Effector CD8-positive, alpha-beta T cell (primary cell): Measurements from ENCODE around the gene CNTN5.

Experiments used
- DNase-seq: peaks from one replicate; lab custom pipeline; 2025; lab: John Stamatoyannopoulos, UW

Gene CNTN5

GRCh38 chr11:100328626-100329340 is 1308.0 kb downstream of the CNTN5 start:
- no peak for DNase-seq

- no peak for DNase-seq
Observed at GRCh38 chr11:100329352-100329751, 1308.6 kb downstream of the CNTN5 start.

GRCh38 chr11:100336873-100337272 is 1316.1 kb downstream of the CNTN5 start:
- DNase-seq, result no peak

- DNase-seq, result no peak
Observed at GRCh38 chr11:100338144-100338840, 1317.5 kb downstream of the CNTN5 start.

GRCh38 chr11:100340466-100341319 is 1319.9 kb downstream of the CNTN5 start:
- no peak for DNase-seq

DNA sequence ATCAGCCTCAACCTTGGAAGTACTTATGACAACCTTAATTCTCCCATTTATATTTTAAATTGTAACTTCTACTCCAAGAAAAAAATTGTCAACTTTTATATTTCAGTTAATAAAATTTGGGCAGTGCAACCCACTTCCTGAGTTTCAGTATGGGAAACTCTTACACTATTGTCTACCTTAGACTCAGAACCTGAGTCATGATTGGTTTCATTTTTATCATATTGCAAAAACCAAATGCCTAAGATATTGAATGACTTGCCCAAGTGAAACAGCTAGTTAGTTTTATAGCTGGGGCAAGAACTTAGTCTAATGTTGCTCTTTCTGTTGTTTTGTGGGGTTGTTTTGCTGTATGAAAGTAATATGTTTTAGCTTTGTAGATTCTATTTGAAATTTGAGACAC is 1332.3 kb downstream of the CNTN5 start:
- DNase-seq, result no peak

GRCh38 chr11:100354736-100355135 is 1334.0 kb downstream of the CNTN5 start:
- no peak for DNase-seq

GRCh38 chr11:100356035-100356434 is 1335.3 kb downstream of the CNTN5 start:
- DNase-seq, result no peak

DNA sequence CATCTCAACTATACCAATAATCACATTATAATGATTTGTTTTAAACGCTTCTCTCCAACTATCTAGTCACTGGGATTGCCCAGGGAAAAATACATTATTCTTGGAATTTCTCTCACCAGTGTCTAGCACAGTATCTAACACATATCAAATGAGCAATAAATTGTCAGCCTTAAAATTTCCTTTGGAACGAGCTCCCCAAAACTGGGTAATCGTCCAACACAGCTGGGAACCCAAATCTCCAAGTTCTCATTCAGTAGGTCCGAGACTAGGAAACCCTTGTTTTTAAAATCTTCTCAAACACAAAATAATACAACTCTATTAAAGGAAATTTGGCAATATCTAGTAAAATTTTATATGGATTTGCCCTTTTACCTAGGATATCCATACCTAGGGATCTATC is 1338.5 kb downstream of the CNTN5 start:
- no peak for DNase-seq

- DNase-seq, result no peak
Observed at GRCh38 chr11:100367892-100368291, 1347.1 kb downstream of the CNTN5 start.

DNA sequence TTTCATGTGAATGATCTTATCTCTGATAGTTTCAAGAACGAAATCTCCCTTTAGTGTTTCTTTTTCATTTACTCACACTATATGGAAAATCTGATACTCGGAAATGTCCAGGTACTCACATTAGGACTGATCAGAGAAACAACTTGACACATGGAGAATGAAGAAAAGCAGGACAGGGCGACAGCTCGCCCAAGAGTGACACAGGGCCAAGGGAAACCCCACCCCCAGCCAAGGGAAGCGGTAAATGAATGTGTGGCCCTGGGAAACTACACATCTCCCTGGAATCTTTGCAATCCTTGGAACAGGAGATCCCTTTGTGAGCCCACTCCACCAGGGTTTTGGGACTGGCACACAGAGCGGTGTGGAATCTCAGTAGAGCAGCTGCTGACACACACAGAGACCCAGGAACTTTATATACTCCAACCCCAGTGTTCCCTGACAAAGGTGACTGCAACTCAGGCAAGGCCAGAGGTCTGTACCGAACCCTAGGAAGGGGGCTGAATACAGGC is 1362.7 kb downstream of the CNTN5 start:
- DNase-seq, result no peak

DNA sequence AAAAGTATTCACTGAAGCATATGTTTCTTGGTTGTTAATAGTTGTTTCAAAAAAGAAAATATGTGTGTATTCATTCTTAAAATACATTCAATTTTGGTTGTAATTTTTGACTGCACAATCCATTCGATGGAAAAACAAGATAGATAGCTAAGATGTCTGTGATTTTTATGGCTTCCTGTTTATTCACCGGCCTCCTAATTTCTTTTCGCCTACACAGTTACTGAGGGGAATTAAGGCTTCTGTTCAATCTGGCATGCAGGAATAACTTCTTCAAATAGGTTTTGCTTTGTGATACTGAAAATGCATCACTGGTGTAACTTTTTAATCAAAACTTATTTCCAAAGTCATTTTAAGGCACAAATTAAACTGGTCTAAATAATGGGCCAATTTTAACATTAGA is 1375.5 kb downstream of the CNTN5 start:
- DNase-seq, result no peak

GRCh38 chr11:100397401-100397800 is 1376.7 kb downstream of the CNTN5 start:
- no peak for DNase-seq

DNA sequence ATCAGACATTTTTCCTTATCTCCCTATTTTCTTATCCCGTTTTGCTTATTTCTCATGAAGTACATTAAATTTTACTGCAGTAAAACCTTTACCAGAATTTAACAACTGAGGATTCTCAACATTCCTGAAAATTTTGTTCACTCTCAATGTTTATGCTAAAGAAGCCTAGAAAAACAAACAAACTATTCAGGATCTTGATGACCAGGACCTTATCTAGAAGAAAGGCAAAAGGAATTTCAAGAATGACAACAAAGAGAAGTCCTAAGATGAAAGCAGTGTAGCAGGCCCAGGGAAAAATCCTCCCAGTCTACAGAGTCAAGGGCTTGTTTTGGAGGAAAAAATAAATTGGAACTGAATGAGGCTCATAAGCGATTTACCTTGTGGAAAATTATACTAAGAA is 1383.1 kb downstream of the CNTN5 start:
- no peak for DNase-seq

GRCh38 chr11:100404907-100405306 is 1384.2 kb downstream of the CNTN5 start:
- DNase-seq, result no peak
